H1 (cell line): ENCODE measurements around the gene MTMR2. TPM values are rescaled to one million over a fixed set of nuclear protein-coding genes. Genes with fewer than 3 reads are reported as not detected.

ENCODE experiments used
- CTCF ChIA-PET: fragments of 300-600 bp; sonication (Branson Sonifier 250); formaldehyde crosslinking; loops from one replicate; lab custom pipeline; 2021; ENCODE audit not compliant: partially characterized antibody; lab: Charles Lee
- POLR2A ChIA-PET: fragments of 300-600 bp; sonication (Branson Sonifier 250); formaldehyde crosslinking; loops from one replicate; lab custom pipeline; 2021; ENCODE audit warnings: inconsistent platforms; ENCODE audit not compliant: partially characterized antibody; lab: Charles Lee
- DNase-seq, 2 experiments: peaks; one replicate each; pipeline versions ENCODE4 v3.0.0 to v3.0.0-alpha.2; 2010 to 2022; ENCODE audit warnings: low spot score in 2 of 2, low read depth in 1 of 2, mixed read lengths in 1 of 2
- FAIRE-seq: peaks from 2 replicates; lab custom pipeline; 2011; peaks lifted over from hg19 to GRCh38; lab: Jason Lieb, UNC
- H2AFZ ChIP-seq: 2 replicates; pipeline ENCODE4 v1.8.1; 2012; ENCODE audit warnings: low read length, inconsistent platforms
- H2AK5ac ChIP-seq: 2 replicates; pipeline ENCODE4 v1.6.1; 2013; ENCODE audit warnings: low read depth, low read length
- H2BK120ac ChIP-seq: replicated peaks from 2 replicates; pipeline ENCODE3; 2013; ENCODE audit warnings: low read depth, low read length, inconsistent platforms
- H2BK12ac ChIP-seq: 2 replicates; pipeline ENCODE4 v1.6.1; 2013; ENCODE audit warnings: low read depth, low read length
- H2BK15ac ChIP-seq: 2 replicates; pipeline ENCODE4 v1.6.1; 2013; ENCODE audit warnings: low read length
- H2BK20ac ChIP-seq: 2 replicates; pipeline ENCODE4 v1.6.1; 2013; ENCODE audit warnings: low read length
- H2BK5ac ChIP-seq: 2 replicates; pipeline ENCODE4 v1.6.1; 2013; ENCODE audit warnings: low read depth, low read length
- H3K14ac ChIP-seq: 2 replicates; pipeline ENCODE4 v1.6.1; 2013; ENCODE audit warnings: inconsistent platforms; ENCODE audit not compliant: insufficient read length
- H3K18ac ChIP-seq: 2 replicates; pipeline ENCODE4 v1.6.1; 2013; ENCODE audit warnings: low read length; ENCODE audit errors: extremely low read depth
- H3K23ac ChIP-seq: 2 replicates; pipeline ENCODE4 v1.6.1; 2013; ENCODE audit warnings: inconsistent platforms; ENCODE audit not compliant: insufficient read length
- H3K23me2 ChIP-seq: 2 replicates; pipeline ENCODE4 v1.6.1; 2013; ENCODE audit warnings: low read depth, low read length
- H3K27ac ChIP-seq: 2 replicates; pipeline ENCODE4 v1.6.1; 2011; ENCODE audit warnings: low read depth, low read length, inconsistent platforms
- H3K27me3 ChIP-seq, 4 experiments: replicated peaks in 1 of 4; 1 replicate in 1 of 4; 2 replicates in 3 of 4; pipeline versions ENCODE4 v1.6.1 to v1.8.1; 2011 to 2013; ENCODE audit warnings: low read length in 3 of 4, mild to moderate bottlenecking in 3 of 4, inconsistent platforms in 2 of 4, mixed read lengths in 2 of 4, moderate library complexity in 1 of 4; ENCODE audit not compliant: control insufficient read depth in 3 of 4, insufficient read depth in 3 of 4; ENCODE audit errors: extremely low read depth in 1 of 4
- H3K36me3 ChIP-seq, 4 experiments: 2 replicates each; pipeline versions ENCODE4 v1.6.1 to v1.8.1; 2011 to 2013; ENCODE audit warnings: mild to moderate bottlenecking in 4 of 4, low read length in 3 of 4, moderate library complexity in 2 of 4, control low read depth in 1 of 4, inconsistent platforms in 1 of 4; ENCODE audit not compliant: insufficient read depth in 4 of 4, control insufficient read depth in 2 of 4
- H3K4ac ChIP-seq: replicated peaks from 2 replicates; pipeline ENCODE3; 2013; ENCODE audit warnings: low read length, low read depth, mixed read lengths, inconsistent platforms; ENCODE audit not compliant: insufficient read length
- H3K4me1 ChIP-seq, 4 experiments: replicated peaks in 1 of 4; 1 replicate in 1 of 4; 2 replicates in 3 of 4; pipeline versions ENCODE4 v1.6.1 to v1.8.1; 2011 to 2013; ENCODE audit warnings: low read length in 3 of 4, inconsistent platforms in 2 of 4, mixed read lengths in 1 of 4; ENCODE audit not compliant: insufficient read depth in 4 of 4, control insufficient read depth in 3 of 4
- H3K4me2 ChIP-seq, 2 experiments: 2 replicates each; pipeline versions ENCODE4 v1.6.1 to v1.8.1; 2011 to 2013; ENCODE audit warnings: low read depth in 2 of 2, low read length in 2 of 2, control low read depth in 1 of 2, inconsistent platforms in 1 of 2, mild to moderate bottlenecking in 1 of 2; ENCODE audit not compliant: insufficient read depth in 1 of 2
- H3K4me3 ChIP-seq, 4 experiments: fragments of 200-600, 300-600 bp in 1 of 4; sonication (generic), shearing (Covaris generic), sonication (Bioruptor Twin) in 1 of 4; 2 replicates each; pipeline versions ENCODE4 v1.5.1 to v1.8.1; 2011 to 2016; ENCODE audit warnings: low read length in 4 of 4, low read depth in 3 of 4, control low read depth in 2 of 4, inconsistent platforms in 2 of 4, mild to moderate bottlenecking in 2 of 4, mixed read lengths in 1 of 4, moderate library complexity in 1 of 4; ENCODE audit not compliant: insufficient read depth in 2 of 4; ENCODE audit errors: extremely low read depth in 1 of 4
- H3K56ac ChIP-seq: replicated peaks from 2 replicates; pipeline ENCODE3; 2013; ENCODE audit warnings: low read depth, mild to moderate bottlenecking, mixed read lengths, low read length, inconsistent platforms; ENCODE audit not compliant: insufficient read length
- H3K79me1 ChIP-seq: 2 replicates; pipeline ENCODE4 v1.6.1; 2013; ENCODE audit warnings: low read depth, low read length, control low read depth
- H3K79me2 ChIP-seq, 2 experiments: 2 replicates each; pipeline versions ENCODE4 v1.6.1 to v1.8.1; 2012 to 2013; ENCODE audit warnings: low read length in 2 of 2, mild to moderate bottlenecking in 2 of 2, inconsistent platforms in 1 of 2; ENCODE audit not compliant: insufficient read depth in 2 of 2, control insufficient read depth in 1 of 2
- H3K9ac ChIP-seq, 4 experiments: replicated peaks in 1 of 4; 1 replicate in 1 of 4; 2 replicates in 3 of 4; pipeline versions ENCODE4 v1.6.1 to v1.8.1; 2011 to 2013; ENCODE audit warnings: low read depth in 3 of 4, low read length in 3 of 4, control low read depth in 2 of 4, mild to moderate bottlenecking in 2 of 4, moderate library complexity in 2 of 4, inconsistent platforms in 1 of 4; ENCODE audit errors: extremely low read depth in 1 of 4
- H3K9me3 ChIP-seq, 2 experiments: 2 replicates each; pipeline versions ENCODE4 v1.6.1 to v1.8.1; 2012 to 2013; ENCODE audit warnings: mild to moderate bottlenecking in 2 of 2, moderate library complexity in 2 of 2, control low read depth in 1 of 2, inconsistent platforms in 1 of 2, low read depth in 1 of 2, low read length in 1 of 2, mixed read lengths in 1 of 2; ENCODE audit not compliant: insufficient read depth in 2 of 2
- H4K20me1 ChIP-seq, 2 experiments: replicated peaks in 1 of 2; 2 replicates each; pipeline versions ENCODE3 to v1.8.1; 2011 to 2013; ENCODE audit warnings: inconsistent platforms in 2 of 2, low read length in 2 of 2, mild to moderate bottlenecking in 1 of 2; ENCODE audit not compliant: insufficient read depth in 2 of 2, control insufficient read depth in 1 of 2
- H4K5ac ChIP-seq: 2 replicates; pipeline ENCODE4 v1.6.1; 2013; ENCODE audit warnings: low read length, low read depth, mixed read lengths, inconsistent platforms; ENCODE audit not compliant: insufficient read length
- H4K8ac ChIP-seq: 2 replicates; pipeline ENCODE4 v1.8.0; 2013; ENCODE audit warnings: mild to moderate bottlenecking, moderate library complexity, low read length, inconsistent platforms; ENCODE audit not compliant: insufficient read depth; ENCODE audit errors: extremely low read depth
- H4K91ac ChIP-seq: replicated peaks from 2 replicates; pipeline ENCODE3; 2013; ENCODE audit warnings: low read length, mixed read lengths, inconsistent platforms; ENCODE audit not compliant: insufficient read length
- ATF2 ChIP-seq: IDR thresholded peaks from 2 replicates; pipeline ENCODE4 v1.6.1; 2012; ENCODE audit warnings: low read length, inconsistent platforms
- JUND ChIP-seq: IDR thresholded peaks from 2 replicates; pipeline ENCODE4 v1.6.1; 2011; ENCODE audit warnings: mild to moderate bottlenecking, improper control_type of control experiment, low read length
- KDM5A ChIP-seq: fragments of 200-600 bp; IDR thresholded peaks from 2 replicates; pipeline ENCODE4 v1.7.1; 2012; ENCODE audit warnings: mild to moderate bottlenecking, low read length, inconsistent platforms, mixed read lengths
- SAP30 ChIP-seq: fragments of 300-600 bp; sonication (generic); IDR thresholded peaks from 2 replicates; pipeline ENCODE4 v1.7.1; 2012; ENCODE audit warnings: low read length, moderate library complexity, mild to moderate bottlenecking, inconsistent platforms; ENCODE audit not compliant: insufficient read depth, insufficient replicate concordance
- SIX5 ChIP-seq: IDR thresholded peaks from 2 replicates; pipeline ENCODE4 v1.6.1; 2011; ENCODE audit warnings: mild to moderate bottlenecking, low read depth, low read length
- WGBS, 2 experiments: shearing (Covaris generic) in 1 of 2; methylation state at CpG; one replicate each; pipeline versions ENCODE4 v1.1.6 to v1.1.7; 2013 to 2015; ENCODE audit warnings: low lambda C conversion rate in 2 of 2, mixed read lengths in 2 of 2, inconsistent platforms in 1 of 2, low coverage in 1 of 2, missing lambda C conversion rate in 1 of 2; ENCODE audit not compliant: insufficient replicate concordance in 2 of 2, insufficient coverage in 1 of 2, insufficient read length in 1 of 2; ENCODE audit errors: extremely low coverage in 1 of 2, missing lambda C conversion rate in 1 of 2; 5-methylcytosine and 5-hydroxymethylcytosine counted together
- polyA plus RNA-seq, 7 experiments: library from polyadenylated mRNA; depleted of rRNA in 3 of 7; stranded (reverse) in 5 of 7; unstranded in 2 of 7; fragments of >200 nt in 5 of 7; fragments of 200-250 nt in 2 of 7; gene quantifications; 1 replicate in 5 of 7; 2 replicates in 1 of 7; 4 replicates in 1 of 7; pipeline versions ENCODE4 v1.2.1 to v1.2.3, GENCODE V29; 2011 to 2013; ENCODE audit warnings: missing spikeins in 2 of 7, mixed read lengths in 2 of 7
- total RNA-seq: library from RNA; stranded (reverse); fragmentation: NEBNext Ultra II Directional; extraction: Animal tissue kit (Norgen Biotek cat#: 25700); gene quantifications from 2 replicates; pipeline ENCODE4 v1.2.1, GENCODE V29; 2021

The MTMR2 gene
- total and polyA plus RNA-seq, 2 of the 8 experiments (the other 6 are each of a cell fraction or from before 2014, with no cell fraction given): 16.7 to 52.9 TPM

- Histone ChIP-seq H3K18ac (no peak overlapping the region), H4K91ac (no peak overlapping the region), H4K8ac (no peak overlapping the region), H3K14ac (no peak overlapping the region), H2BK15ac (no peak overlapping the region), H3K56ac (no peak overlapping the region), H3K23me2 (peaks cover 3% of the 10 kb centered on the region), H3K9ac (no peak overlapping the region), H2BK5ac (no peak overlapping the region), H3K27me3 (no peaks in the 10 kb centered on the region), H2AFZ (no peak overlapping the region), H2AK5ac (no peak overlapping the region), H2BK120ac (no peak overlapping the region), H3K23ac (no peak overlapping the region), H3K4ac (no peak overlapping the region), H3K79me2 (peaks cover 18 to 79% of the 10 kb centered on the region in 2 experiments), H3K27ac (no peak overlapping the region), H3K4me1 (peaks cover 0 to 5% (median 0%) of the 10 kb centered on the region in 4 experiments; a peak in 1 of 7 replicates), H3K4me2 (no peak overlapping the region), H2BK12ac (no peak overlapping the region), H3K79me1 (peaks cover 6% of the 10 kb centered on the region; the same call in 1 of the 2 replicates), H3K36me3 (peaks cover 0 to 21% (median 12%) of the 10 kb centered on the region in 4 experiments; a peak in 5 of 8 replicates), H4K5ac (no peak overlapping the region), H3K4me3 (no peak overlapping the region), H2BK20ac (no peak overlapping the region), H4K20me1 (peaks cover 2 to 8% of the 10 kb centered on the region in 2 experiments), H3K9me3 (no peaks in the 10 kb centered on the region)
- ChIA-PET POLR2A (interaction anchor here (2.1 kb wide), 1 partner anchor 10 kb away, joined by 6 read pairs; no protein-coding TSS in a partner anchor), CTCF (interaction anchor here (1.2 to 1.6 kb wide), 2 partner anchors 598 to 727 kb away, joined by 3 read pairs; no protein-coding TSS in a partner anchor)
- TF ChIP-seq ATF2 (no peak), SIX5 (no peak), JUND (no peak), KDM5A (no peak), SAP30 (no peak)
- 91% methylated on average over 4 of the region's 4 CpGs; no CpG with 5 or more reads in 1 of the 2 experiments for WGBS, 2 experiments
- FAIRE-seq (no peak), DNase-seq (no peak)
Observed at GRCh38 chr11:95796501-95796900, 127.4 kb downstream of the MTMR2 start.
